ENCODE results near the gene SPRR4. TPM values are rescaled to one million over a fixed set of nuclear protein-coding genes. Genes with fewer than 3 reads are reported as not detected.

SPRR4 gene
- total RNA-seq, 1 experiment from 2014 or later, result not detected

DNA sequence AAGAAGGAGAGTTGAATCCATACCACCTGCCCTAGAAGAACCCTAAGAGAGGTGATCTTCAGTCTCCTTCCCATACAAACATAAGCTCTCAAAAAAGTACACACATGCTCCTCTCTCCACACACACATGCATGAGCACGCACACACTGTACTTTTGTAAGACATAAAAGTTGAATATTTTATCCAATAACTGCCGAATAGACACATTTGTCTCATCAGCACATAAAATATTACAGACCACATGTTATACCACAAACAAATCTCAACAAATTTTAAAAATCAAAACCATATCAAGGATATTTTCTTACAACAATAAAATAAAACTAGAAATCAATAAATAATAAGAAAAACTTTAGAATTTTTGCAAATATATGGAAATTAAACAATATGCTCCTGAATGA, 16.1 kb downstream of the SPRR4 start:
- TF ChIP-seq ZNF121 (CRISPR knock-in tag; IDR thresholded peaks at IDR 0.05), result no peak
- TF ChIP-seq, protein P1, sequence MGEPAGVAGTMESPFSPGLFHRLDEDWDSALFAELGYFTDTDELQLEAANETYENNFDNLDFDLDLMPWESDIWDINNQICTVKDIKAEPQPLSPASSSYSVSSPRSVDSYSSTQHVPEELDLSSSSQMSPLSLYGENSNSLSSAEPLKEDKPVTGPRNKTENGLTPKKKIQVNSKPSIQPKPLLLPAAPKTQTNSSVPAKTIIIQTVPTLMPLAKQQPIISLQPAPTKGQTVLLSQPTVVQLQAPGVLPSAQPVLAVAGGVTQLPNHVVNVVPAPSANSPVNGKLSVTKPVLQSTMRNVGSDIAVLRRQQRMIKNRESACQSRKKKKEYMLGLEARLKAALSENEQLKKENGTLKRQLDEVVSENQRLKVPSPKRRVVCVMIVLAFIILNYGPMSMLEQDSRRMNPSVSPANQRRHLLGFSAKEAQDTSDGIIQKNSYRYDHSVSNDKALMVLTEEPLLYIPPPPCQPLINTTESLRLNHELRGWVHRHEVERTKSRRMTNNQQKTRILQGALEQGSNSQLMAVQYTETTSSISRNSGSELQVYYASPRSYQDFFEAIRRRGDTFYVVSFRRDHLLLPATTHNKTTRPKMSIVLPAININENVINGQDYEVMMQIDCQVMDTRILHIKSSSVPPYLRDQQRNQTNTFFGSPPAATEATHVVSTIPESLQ (CRISPR knock-in tag; IDR thresholded peaks at IDR 0.05), result no peak

DNA sequence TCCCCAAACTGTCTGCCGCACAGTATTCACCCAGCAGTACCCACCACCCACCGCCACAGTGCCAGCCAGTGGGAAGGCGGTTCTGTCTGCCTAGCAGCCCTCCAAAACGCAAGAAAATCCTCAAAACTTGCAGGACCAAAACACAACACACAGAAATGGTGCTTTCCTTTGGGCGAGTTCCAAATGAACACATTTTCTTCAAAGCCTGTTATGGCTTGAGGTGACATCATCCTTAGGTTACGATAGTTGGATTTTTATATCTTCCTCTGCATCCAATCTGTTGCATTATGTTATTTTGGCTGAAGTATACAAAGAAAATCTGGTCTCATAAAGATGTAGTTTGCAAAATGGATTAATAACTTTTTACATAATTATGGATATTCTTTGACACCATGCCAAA, 22.7 kb downstream of the SPRR4 start:
- Mint-ChIP-seq H3K27ac (no peak overlapping the region), H3K4me1 (peaks cover 12% of the 10 kb centered on the region), H3K4me3 (no peak overlapping the region), H3K36me3 (peaks cover 6% of the 10 kb centered on the region; the same call in 1 of the 2 replicates), H3K9me3 (peaks cover 16% of the 10 kb centered on the region), H3K27me3 (ENCODE audit: low read depth) (peaks cover 2% of the 10 kb centered on the region; the same call in 1 of the 2 replicates)
- ChIA-PET CTCF (no interaction called here), POLR2A (no interaction called here)
- DNase-seq (ENCODE audit: low spot score), result no peak
- ATAC-seq, result no peak
- TF ChIP-seq SMAD3 (CRISPR knock-in tag; IDR thresholded peaks at IDR 0.05; ENCODE audit: borderline replicate concordance), result no peak
- no peak for TF ChIP-seq TCF7 (CRISPR knock-in tag; IDR thresholded peaks at IDR 0.05; ENCODE audit: low read depth)
- TF ChIP-seq HMGA2 (CRISPR knock-in tag; IDR thresholded peaks at IDR 0.05), result no peak
- TF ChIP-seq ELF4 (CRISPR knock-in tag; IDR thresholded peaks at IDR 0.05; ENCODE audit: low read depth), result no peak
- no peak for TF ChIP-seq RORB (CRISPR knock-in tag; IDR thresholded peaks at IDR 0.05)
- TF ChIP-seq, protein P2, sequence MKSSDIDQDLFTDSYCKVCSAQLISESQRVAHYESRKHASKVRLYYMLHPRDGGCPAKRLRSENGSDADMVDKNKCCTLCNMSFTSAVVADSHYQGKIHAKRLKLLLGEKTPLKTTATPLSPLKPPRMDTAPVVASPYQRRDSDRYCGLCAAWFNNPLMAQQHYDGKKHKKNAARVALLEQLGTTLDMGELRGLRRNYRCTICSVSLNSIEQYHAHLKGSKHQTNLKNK (CRISPR knock-in tag; IDR thresholded peaks at IDR 0.05), result no peak
- TF ChIP-seq GTF2I (CRISPR knock-in tag; conservative IDR thresholded peaks at IDR 0.05), result no peak

More for the DNA sequence above, 16.1 kb downstream of the SPRR4 start:
- Mint-ChIP-seq H3K4me3 (no peak overlapping the region), H3K9me3 (no peaks in the 10 kb centered on the region), H3K4me1 (0 out of 2 replicates have a peak, but pooled peaks cover 4% of the 10 kb centered on the region), H3K27ac (no peak overlapping the region), H3K27me3 (ENCODE audit: low read depth) (peaks cover 10% of the 10 kb centered on the region; the same call in 1 of the 2 replicates), H3K36me3 (no peaks in the 10 kb centered on the region)
- ChIA-PET CTCF (no interaction called here), POLR2A (no interaction called here)
- DNase-seq (ENCODE audit: low spot score), result no peak
- ATAC-seq, result no peak

DNA sequence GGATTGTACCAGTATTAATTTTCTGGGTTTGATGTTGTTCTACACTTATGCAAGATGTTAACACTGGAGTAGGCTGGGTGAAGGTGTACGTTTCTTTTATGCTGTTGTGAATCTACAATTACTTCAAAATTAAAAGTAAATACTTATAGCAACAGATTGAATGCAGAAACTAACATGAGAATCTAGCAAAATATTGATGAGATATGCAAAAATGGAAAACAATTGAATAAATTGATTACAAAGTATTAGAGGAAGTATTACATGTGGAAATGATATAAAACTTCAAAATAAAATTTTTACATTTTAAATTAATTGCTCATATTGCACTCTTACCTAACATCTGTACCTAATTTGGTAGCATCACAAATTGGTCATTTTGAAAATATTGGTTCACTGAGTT, 25.4 kb downstream of the SPRR4 start:
- ATAC-seq (no peak), DNase-seq (ENCODE audit: low spot score) (no peak)
- H3K27me3 Mint-ChIP-seq (ENCODE audit: low read depth), result no peaks in the 10 kb centered on the region
- peaks cover 20% of the 10 kb centered on the region for H3K9me3 Mint-ChIP-seq
- ChIA-PET POLR2A (no interaction called here), CTCF (interaction anchor here (1.0 kb wide), 1 partner anchor 16 kb away, joined by 4 read pairs; no protein-coding TSS in a partner anchor)
- peaks cover 6% of the 10 kb centered on the region; the same call in 1 of the 2 replicates for H3K36me3 Mint-ChIP-seq
- H3K27ac Mint-ChIP-seq, result no peak overlapping the region
- TF ChIP-seq KAT7 (CRISPR knock-in tag; IDR thresholded peaks at IDR 0.05; ENCODE audit: borderline replicate concordance), result no peak
- TF ChIP-seq, protein P3, sequence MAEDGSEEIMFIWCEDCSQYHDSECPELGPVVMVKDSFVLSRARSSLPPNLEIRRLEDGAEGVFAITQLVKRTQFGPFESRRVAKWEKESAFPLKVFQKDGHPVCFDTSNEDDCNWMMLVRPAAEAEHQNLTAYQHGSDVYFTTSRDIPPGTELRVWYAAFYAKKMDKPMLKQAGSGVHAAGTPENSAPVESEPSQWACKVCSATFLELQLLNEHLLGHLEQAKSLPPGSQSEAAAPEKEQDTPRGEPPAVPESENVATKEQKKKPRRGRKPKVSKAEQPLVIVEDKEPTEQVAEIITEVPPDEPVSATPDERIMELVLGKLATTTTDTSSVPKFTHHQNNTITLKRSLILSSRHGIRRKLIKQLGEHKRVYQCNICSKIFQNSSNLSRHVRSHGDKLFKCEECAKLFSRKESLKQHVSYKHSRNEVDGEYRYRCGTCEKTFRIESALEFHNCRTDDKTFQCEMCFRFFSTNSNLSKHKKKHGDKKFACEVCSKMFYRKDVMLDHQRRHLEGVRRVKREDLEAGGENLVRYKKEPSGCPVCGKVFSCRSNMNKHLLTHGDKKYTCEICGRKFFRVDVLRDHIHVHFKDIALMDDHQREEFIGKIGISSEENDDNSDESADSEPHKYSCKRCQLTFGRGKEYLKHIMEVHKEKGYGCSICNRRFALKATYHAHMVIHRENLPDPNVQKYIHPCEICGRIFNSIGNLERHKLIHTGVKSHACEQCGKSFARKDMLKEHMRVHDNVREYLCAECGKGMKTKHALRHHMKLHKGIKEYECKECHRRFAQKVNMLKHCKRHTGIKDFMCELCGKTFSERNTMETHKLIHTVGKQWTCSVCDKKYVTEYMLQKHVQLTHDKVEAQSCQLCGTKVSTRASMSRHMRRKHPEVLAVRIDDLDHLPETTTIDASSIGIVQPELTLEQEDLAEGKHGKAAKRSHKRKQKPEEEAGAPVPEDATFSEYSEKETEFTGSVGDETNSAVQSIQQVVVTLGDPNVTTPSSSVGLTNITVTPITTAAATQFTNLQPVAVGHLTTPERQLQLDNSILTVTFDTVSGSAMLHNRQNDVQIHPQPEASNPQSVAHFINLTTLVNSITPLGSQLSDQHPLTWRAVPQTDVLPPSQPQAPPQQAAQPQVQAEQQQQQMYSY (CRISPR knock-in tag; IDR thresholded peaks at IDR 0.05), result no peak
- no peak for TF ChIP-seq ATF1 (CRISPR knock-in tag; IDR thresholded peaks at IDR 0.05)
- no peak for TF ChIP-seq PRRX2 (CRISPR knock-in tag; IDR thresholded peaks at IDR 0.05)
- TF ChIP-seq ZNF138 (CRISPR knock-in tag; conservative IDR thresholded peaks at IDR 0.05), result no peak
- TF ChIP-seq CREM (CRISPR knock-in tag; IDR thresholded peaks at IDR 0.05), result no peak
- TF ChIP-seq, protein P4, sequence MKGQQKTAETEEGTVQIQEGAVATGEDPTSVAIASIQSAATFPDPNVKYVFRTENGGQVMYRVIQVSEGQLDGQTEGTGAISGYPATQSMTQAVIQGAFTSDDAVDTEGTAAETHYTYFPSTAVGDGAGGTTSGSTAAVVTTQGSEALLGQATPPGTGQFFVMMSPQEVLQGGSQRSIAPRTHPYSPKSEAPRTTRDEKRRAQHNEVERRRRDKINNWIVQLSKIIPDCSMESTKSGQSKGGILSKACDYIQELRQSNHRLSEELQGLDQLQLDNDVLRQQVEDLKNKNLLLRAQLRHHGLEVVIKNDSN (CRISPR knock-in tag; IDR thresholded peaks at IDR 0.05), result no peak
- TF ChIP-seq, protein P5, sequence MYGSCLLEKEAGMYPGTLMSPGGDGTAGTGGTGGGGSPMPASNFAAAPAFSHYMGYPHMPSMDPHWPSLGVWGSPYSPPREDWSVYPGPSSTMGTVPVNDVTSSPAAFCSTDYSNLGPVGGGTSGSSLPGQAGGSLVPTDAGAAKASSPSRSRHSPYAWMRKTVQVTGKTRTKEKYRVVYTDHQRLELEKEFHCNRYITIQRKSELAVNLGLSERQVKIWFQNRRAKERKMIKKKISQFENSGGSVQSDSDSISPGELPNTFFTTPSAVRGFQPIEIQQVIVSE (CRISPR knock-in tag; IDR thresholded peaks at IDR 0.05; ENCODE audit: borderline replicate concordance), result no peak
- no peak for TF ChIP-seq RELA (CRISPR knock-in tag; IDR thresholded peaks at IDR 0.05; ENCODE audit: borderline replicate concordance)
- TF ChIP-seq NR3C1 (CRISPR knock-in tag; conservative IDR thresholded peaks at IDR 0.05; ENCODE audit: low read depth), result no peak
- TF ChIP-seq, protein P6, sequence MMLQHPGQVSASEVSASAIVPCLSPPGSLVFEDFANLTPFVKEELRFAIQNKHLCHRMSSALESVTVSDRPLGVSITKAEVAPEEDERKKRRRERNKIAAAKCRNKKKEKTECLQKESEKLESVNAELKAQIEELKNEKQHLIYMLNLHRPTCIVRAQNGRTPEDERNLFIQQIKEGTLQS (CRISPR knock-in tag; conservative IDR thresholded peaks at IDR 0.05), result no peak
- no peak for TF ChIP-seq HMGA2 (CRISPR knock-in tag; IDR thresholded peaks at IDR 0.05)
- no peak overlapping the region for H3K4me3 Mint-ChIP-seq
- H3K4me1 Mint-ChIP-seq, result peaks cover 12% of the 10 kb centered on the region

Data from WTC11 (cell line).